ENCODE data around the gene CLSTN2. TPM values are rescaled to one million over a fixed set of nuclear protein-coding genes. Genes with fewer than 3 reads are reported as not detected.

Gene CLSTN2
- total RNA-seq, 1 experiment from 2014 or later: 0.02 TPM

DNA sequence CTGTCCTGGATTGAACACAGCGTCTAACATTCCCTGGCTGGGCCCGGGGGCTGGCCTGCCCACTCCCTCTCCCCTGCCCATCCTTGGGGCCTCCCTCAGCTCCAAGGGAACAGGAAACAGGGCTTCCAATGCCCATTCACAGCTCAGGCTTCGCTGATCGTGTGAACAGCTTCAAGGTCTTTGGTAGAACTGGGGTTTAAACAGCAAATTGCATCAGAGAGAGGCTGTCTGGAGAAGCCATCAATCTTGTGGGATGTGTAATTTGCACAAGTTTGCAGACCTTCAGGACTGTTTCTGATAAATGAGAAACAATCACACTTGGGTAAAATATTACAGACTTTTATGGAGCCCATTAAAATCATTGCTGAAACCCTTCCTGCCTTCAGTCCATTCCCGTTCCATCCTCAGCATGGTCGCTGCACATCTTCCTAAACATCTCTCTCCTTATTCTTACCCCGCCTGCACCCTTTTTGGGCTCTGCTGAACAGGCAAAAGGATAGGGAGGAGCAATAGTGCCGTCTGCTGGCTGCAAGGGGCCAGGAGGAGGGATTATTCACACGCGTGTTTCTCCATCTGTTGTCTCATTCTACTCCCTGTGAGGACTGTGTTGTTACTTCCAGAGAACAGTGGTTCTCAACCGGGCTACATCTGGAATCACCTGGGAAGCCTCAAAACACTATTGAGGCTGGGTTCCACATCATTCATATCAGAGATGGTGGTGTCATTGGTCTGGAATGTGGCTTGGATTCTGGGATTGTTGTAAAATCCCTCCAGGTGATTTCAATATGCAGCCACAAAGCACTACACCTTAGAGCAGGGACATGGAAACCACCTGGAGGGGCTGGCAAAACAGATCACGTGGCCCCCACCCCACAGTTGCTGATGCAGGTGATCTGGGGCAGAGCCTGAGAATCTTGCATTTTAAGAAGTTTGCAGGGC, 116.3 kb downstream of the CLSTN2 start:
- ChIA-PET CTCF (no interaction called here), RAD21 (ENCODE audit: low non-redundant PET in 1 of 2, low total read pairs in 2 of 2, uncharacterized antibody in 2 of 2, unreplicated experiment in 2 of 2) (interaction anchor here in 1 of 2 experiments (0.6 kb wide), 1 partner anchor 112 kb away, joined by 3 read pairs; no protein-coding TSS in a partner anchor), POLR2A (no interaction called here)
- H4K20me1 ChIP-seq (ENCODE audit: insufficient read depth): no peaks in the 10 kb centered on the region
- H3K4me2 ChIP-seq (ENCODE audit: low read length): no peak overlapping the region
- ATAC-seq: peak; percentile 83; the same call in 1 of the 2 replicates
- H3K27me3 ChIP-seq (ENCODE audit: insufficient read depth, low read length): peaks cover 41% of the 10 kb centered on the region
- no peak overlapping the region for H3K4me3 ChIP-seq (replicated peaks in 1 of 2; ENCODE audit: low read depth in 1 of 2, low read length in 2 of 2)
- peak; percentile 21 for DNase-seq (ENCODE audit: low read depth, low spot score)
- BruUV-seq (replicated peaks): no TSS peak
- no peaks in the 10 kb centered on the region for H3K9me2 ChIP-seq (ENCODE audit: insufficient read depth)
- intact Hi-C loops (cut with micrococcal nuclease): loop anchor here (5.0 to 10.0 kb wide), 3 partner anchors 114 to 626 kb away; partner anchors contain the start of gene CLSTN2
- no peak overlapping the region for H2AFZ ChIP-seq (ENCODE audit: low read depth, low read length, poor library complexity, severe bottlenecking)
- H3K79me2 ChIP-seq (ENCODE audit: insufficient read depth, low read length): no peaks in the 10 kb centered on the region
- no peaks in the 10 kb centered on the region for H3K9me3 ChIP-seq (ENCODE audit: control insufficient read depth in 1 of 2, insufficient read depth in 1 of 2, low read depth in 1 of 2, low read length in 2 of 2)
- TF ChIP-seq RAD21 (IDR thresholded peaks at IDR 0.05; ENCODE audit: low read depth): peak; percentile 70
- no peak for TF ChIP-seq POLR2AphosphoS5 (IDR thresholded peaks at IDR 0.05; ENCODE audit: low read depth, low read length)
- TF ChIP-seq JUND (IDR thresholded peaks at IDR 0.05): no peak
- no peak for TF ChIP-seq EZH2phosphoT487 (IDR thresholded peaks at IDR 0.05; ENCODE audit: borderline replicate concordance)
- TF ChIP-seq, protein P1, sequence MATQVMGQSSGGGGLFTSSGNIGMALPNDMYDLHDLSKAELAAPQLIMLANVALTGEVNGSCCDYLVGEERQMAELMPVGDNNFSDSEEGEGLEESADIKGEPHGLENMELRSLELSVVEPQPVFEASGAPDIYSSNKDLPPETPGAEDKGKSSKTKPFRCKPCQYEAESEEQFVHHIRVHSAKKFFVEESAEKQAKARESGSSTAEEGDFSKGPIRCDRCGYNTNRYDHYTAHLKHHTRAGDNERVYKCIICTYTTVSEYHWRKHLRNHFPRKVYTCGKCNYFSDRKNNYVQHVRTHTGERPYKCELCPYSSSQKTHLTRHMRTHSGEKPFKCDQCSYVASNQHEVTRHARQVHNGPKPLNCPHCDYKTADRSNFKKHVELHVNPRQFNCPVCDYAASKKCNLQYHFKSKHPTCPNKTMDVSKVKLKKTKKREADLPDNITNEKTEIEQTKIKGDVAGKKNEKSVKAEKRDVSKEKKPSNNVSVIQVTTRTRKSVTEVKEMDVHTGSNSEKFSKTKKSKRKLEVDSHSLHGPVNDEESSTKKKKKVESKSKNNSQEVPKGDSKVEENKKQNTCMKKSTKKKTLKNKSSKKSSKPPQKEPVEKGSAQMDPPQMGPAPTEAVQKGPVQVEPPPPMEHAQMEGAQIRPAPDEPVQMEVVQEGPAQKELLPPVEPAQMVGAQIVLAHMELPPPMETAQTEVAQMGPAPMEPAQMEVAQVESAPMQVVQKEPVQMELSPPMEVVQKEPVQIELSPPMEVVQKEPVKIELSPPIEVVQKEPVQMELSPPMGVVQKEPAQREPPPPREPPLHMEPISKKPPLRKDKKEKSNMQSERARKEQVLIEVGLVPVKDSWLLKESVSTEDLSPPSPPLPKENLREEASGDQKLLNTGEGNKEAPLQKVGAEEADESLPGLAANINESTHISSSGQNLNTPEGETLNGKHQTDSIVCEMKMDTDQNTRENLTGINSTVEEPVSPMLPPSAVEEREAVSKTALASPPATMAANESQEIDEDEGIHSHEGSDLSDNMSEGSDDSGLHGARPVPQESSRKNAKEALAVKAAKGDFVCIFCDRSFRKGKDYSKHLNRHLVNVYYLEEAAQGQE (IDR thresholded peaks at IDR 0.05; ENCODE audit: low read depth): no peak
- no peak for TF ChIP-seq ELF1 (IDR thresholded peaks at IDR 0.05; ENCODE audit: borderline replicate concordance, low read depth)
- TF ChIP-seq, protein P2, sequence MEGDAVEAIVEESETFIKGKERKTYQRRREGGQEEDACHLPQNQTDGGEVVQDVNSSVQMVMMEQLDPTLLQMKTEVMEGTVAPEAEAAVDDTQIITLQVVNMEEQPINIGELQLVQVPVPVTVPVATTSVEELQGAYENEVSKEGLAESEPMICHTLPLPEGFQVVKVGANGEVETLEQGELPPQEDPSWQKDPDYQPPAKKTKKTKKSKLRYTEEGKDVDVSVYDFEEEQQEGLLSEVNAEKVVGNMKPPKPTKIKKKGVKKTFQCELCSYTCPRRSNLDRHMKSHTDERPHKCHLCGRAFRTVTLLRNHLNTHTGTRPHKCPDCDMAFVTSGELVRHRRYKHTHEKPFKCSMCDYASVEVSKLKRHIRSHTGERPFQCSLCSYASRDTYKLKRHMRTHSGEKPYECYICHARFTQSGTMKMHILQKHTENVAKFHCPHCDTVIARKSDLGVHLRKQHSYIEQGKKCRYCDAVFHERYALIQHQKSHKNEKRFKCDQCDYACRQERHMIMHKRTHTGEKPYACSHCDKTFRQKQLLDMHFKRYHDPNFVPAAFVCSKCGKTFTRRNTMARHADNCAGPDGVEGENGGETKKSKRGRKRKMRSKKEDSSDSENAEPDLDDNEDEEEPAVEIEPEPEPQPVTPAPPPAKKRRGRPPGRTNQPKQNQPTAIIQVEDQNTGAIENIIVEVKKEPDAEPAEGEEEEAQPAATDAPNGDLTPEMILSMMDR (IDR thresholded peaks at IDR 0.05 in 2 of 3, conservative IDR thresholded peaks at IDR 0.05 in 1 of 3; ENCODE audit: borderline replicate concordance in 1 of 3, insufficient read depth in 1 of 3, low read depth in 2 of 3, low read length in 2 of 3): peak; percentile 50 to 65 (median 62); a peak in 5 of 6 replicates
- TF ChIP-seq SP1 (IDR thresholded peaks at IDR 0.05; ENCODE audit: low read depth): no peak
- TF ChIP-seq, protein P3, sequence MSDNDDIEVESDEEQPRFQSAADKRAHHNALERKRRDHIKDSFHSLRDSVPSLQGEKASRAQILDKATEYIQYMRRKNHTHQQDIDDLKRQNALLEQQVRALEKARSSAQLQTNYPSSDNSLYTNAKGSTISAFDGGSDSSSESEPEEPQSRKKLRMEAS (IDR thresholded peaks at IDR 0.05): no peak
- TF ChIP-seq, protein P4, sequence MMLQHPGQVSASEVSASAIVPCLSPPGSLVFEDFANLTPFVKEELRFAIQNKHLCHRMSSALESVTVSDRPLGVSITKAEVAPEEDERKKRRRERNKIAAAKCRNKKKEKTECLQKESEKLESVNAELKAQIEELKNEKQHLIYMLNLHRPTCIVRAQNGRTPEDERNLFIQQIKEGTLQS (IDR thresholded peaks at IDR 0.05): no peak
- no peak for TF ChIP-seq CBX3 (IDR thresholded peaks at IDR 0.05; ENCODE audit: low read depth)
- no peaks in the 10 kb centered on the region for H3K4me1 ChIP-seq (ENCODE audit: control insufficient read depth in 1 of 2, insufficient read depth in 2 of 2, low read length in 2 of 2)
- no peak overlapping the region for H3K9ac ChIP-seq (ENCODE audit: low read length)
- no peak overlapping the region for H3K27ac ChIP-seq (ENCODE audit: low read depth, low read length)
- no peaks in the 10 kb centered on the region for H3K36me3 ChIP-seq (ENCODE audit: control insufficient read depth in 1 of 2, insufficient read depth in 2 of 2, low read length in 2 of 2)

Measured in HCT116 (cell line).